Epidermal melanocyte (primary cell): ENCODE measurements around the gene LILRB1.
"Not testable (repeated sequence)": the region's sequence is repeated elsewhere in the genome, so short reads cannot be mapped to it uniquely, and the experiment has no call there.

Experiments used
- DNase-seq: peaks from one replicate; pipeline ENCODE4 v3.0.0; 2011; ENCODE audit warnings: low spot score; ENCODE audit not compliant: insufficient read length

Gene LILRB1

GRCh38 chr19:54624934-54625730 is 5.2 kb upstream of the LILRB1 start:
- not testable (repeated sequence) for DNase-seq

GRCh38 chr19:54626757-54627156 is 3.5 kb upstream of the LILRB1 start:
- DNase-seq = no peak

- DNase-seq = not testable (repeated sequence)
These were observed 2.4 kb upstream of the LILRB1 start for GRCh38 chr19:54627912-54628311.

GRCh38 chr19:54630782-54631181 is 498 bp downstream of the LILRB1 start:
- DNase-seq = no peak

GRCh38 chr19:54631489-54632337 is 1.4 kb downstream of the LILRB1 start:
- DNase-seq = not testable (repeated sequence)

DNA sequence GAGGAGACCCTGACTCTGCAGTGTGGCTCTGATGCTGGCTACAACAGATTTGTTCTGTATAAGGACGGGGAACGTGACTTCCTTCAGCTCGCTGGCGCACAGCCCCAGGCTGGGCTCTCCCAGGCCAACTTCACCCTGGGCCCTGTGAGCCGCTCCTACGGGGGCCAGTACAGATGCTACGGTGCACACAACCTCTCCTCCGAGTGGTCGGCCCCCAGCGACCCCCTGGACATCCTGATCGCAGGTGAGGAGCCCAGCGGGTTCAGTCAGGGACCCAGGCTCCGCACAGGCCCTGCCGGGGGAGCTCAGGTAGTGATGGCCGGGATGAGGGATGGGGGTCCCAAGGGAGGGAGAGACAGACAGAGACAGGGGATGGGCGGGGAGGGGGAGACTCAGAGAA is 2.2 kb downstream of the LILRB1 start:
- DNase-seq = not testable (repeated sequence)

GRCh38 chr19:54633401-54633800 is 3.1 kb downstream of the LILRB1 start:
- no peak for DNase-seq

GRCh38 chr19:54636081-54636480 is 5.8 kb downstream of the LILRB1 start:
- not testable (repeated sequence) for DNase-seq

GRCh38 chr19:54638683-54639082 is 8.4 kb downstream of the LILRB1 start:
- no peak for DNase-seq

GRCh38 chr19:54642953-54643352 is 12.7 kb downstream of the LILRB1 start:
- DNase-seq = not testable (repeated sequence)

GRCh38 chr19:54643583-54643982 is 13.3 kb downstream of the LILRB1 start:
- DNase-seq = not testable (repeated sequence)

DNA sequence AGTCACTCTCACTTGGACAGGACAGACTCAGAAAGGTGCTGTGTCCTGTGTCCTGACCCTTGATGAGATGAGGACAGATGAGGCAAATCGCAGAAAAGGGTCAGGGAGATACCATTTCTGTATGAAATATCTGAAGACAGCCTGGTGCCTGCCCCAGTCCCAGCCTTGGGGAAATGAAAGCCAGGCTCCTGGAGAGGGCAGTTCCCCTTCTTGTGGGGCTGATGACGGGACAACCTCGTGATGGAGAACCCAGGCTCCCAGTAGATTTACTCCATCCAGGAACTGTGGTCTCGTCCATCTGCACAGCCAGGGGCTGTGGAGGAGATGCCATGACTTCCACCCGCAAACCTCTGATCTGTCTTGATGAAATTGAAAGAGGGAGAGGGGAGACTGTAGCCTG is 13.8 kb downstream of the LILRB1 start:
- DNase-seq = no peak

- DNase-seq = no peak
These were observed 16.1 kb downstream of the LILRB1 start for GRCh38 chr19:54646331-54646841.

DNA sequence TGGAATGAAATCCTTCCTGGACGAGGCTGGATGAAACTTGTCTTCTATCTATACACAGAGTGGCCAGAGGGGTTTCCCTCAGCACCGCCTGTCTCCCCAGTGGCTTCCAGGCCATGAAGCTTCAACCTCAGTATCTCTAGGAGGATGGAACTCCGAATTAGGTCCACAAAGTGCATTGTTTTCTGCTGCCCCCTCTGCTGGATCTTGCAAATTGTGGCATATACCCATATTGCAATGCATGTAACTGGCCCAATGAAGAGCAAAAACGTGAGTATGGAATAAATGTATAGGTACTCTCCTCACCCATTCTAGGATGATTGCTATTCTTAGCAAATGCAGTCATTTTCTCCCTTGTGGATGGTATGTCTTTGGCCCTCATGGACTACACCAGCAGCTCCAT is 17.8 kb downstream of the LILRB1 start:
- DNase-seq = no peak

DNA sequence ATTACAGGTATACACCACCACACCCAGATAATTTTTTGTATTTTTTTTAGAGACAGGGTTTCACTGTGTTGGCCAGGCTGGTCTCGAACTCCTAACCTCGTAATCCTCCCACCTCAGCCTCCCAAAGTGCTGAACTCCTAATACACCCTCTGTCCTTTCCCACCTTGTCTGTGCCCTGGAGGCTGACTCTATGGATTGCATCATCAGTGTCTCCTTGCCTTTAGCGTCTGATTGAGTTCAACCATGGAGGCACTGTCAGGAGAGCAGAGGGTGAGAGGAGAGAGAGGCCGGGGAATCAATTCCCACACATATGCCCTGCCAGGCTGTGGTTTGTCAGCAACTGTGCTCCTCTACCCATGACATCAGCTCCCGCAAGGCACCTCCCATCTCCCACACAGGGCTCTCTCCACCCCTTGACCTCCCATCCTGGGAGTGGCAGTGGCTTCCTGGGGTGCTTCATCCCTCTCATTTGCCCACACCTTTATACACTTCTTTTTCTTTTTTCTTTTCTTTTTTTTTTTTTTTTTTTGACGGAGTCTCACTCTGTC is 19.9 kb downstream of the LILRB1 start:
- no peak for DNase-seq

- no peak for DNase-seq
These were observed 23.0 kb downstream of the LILRB1 start for GRCh38 chr19:54653181-54653809.

- DNase-seq = no peak
These were observed 24.4 kb downstream of the LILRB1 start for GRCh38 chr19:54654447-54655321.

DNA sequence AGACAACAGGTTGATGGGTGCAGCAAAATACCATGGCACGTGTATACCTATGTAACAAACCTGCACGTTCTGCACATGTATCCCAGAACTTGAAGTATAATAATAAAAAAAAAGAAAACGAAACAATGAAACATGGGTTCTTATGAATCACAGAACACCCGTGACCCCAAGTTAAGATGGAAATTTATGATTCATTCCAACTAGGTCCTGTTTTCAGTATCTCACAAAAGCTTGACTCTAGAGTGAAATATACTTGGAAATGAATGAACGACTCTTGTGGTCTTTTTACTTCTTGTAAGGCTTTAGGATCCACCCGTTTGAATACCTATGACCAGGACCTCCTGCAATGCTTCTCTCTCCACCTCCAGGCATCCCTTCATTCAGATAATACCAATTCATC is 29.0 kb downstream of the LILRB1 start:
- no peak for DNase-seq

- no peak for DNase-seq
These were observed 30.0 kb downstream of the LILRB1 start for GRCh38 chr19:54660306-54660705.

- no peak for DNase-seq
These were observed 30.7 kb downstream of the LILRB1 start for GRCh38 chr19:54660964-54661363.
